C4-2B (cell line): ENCODE data around the gene LMAN2L.

Experiments
- H3K27ac ChIP-seq: fragments of 450-650 bp; 2 replicates; pipeline ENCODE4 v1.5.1; 2017
- ZFX ChIP-seq: fragments of 450-650 bp; IDR thresholded peaks from 2 replicates; pipeline ENCODE4 v1.6.1; 2017
- TF ChIP-seq, protein P1 (sequence below): fragments of 450-650 bp; conservative IDR thresholded peaks from 2 replicates; pipeline ENCODE4 v1.5.1; 2017; ENCODE audit warnings: mild to moderate bottlenecking

Gene LMAN2L

DNA sequence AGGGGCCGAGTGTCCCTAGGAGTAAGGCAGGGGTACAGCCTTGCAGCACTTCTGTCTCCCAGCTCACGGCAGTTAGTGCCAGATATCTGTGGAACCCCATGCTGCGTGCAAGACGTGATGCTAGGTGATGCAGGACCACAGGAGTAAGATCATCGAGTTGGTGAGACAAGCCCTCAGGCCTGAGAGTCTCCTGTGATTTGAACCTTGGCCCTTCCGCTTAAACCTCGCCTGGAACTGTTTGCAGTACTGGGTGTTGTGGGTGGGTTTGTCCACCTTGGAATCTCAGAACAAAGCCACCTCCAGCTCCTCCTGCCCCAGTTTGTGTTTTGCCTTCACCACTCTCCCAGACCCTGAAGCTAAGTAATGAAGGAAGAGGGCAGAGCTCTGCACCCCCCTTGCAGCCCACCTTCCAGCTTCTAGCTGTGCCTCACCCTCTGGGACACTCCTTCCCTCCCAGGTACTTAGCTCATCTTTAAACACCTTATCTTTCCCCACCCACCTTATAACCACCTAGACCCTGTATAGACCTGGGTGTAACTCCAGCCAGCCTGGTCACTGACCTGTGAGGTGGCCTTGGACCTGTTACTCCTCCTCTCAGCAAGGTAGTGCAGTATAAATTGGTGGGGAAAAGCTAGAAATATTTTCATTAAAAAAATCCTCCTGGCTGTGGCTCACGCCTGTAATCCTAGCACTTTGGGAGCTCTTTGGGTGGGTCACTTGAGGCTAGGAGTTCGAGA lies 27.4 kb upstream of the LMAN2L start:
- H3K27ac ChIP-seq = no peak overlapping the region
- TF ChIP-seq ZFX = no peak
- TF ChIP-seq, protein P1, sequence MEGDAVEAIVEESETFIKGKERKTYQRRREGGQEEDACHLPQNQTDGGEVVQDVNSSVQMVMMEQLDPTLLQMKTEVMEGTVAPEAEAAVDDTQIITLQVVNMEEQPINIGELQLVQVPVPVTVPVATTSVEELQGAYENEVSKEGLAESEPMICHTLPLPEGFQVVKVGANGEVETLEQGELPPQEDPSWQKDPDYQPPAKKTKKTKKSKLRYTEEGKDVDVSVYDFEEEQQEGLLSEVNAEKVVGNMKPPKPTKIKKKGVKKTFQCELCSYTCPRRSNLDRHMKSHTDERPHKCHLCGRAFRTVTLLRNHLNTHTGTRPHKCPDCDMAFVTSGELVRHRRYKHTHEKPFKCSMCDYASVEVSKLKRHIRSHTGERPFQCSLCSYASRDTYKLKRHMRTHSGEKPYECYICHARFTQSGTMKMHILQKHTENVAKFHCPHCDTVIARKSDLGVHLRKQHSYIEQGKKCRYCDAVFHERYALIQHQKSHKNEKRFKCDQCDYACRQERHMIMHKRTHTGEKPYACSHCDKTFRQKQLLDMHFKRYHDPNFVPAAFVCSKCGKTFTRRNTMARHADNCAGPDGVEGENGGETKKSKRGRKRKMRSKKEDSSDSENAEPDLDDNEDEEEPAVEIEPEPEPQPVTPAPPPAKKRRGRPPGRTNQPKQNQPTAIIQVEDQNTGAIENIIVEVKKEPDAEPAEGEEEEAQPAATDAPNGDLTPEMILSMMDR = no peak

GRCh38 chr2:96764253-96764637 lies 24.4 kb upstream of the LMAN2L start:
- TF ChIP-seq, protein P1 = no peak
- no peak for TF ChIP-seq ZFX
- peak overlapping the region; percentile 86 for H3K27ac ChIP-seq

DNA sequence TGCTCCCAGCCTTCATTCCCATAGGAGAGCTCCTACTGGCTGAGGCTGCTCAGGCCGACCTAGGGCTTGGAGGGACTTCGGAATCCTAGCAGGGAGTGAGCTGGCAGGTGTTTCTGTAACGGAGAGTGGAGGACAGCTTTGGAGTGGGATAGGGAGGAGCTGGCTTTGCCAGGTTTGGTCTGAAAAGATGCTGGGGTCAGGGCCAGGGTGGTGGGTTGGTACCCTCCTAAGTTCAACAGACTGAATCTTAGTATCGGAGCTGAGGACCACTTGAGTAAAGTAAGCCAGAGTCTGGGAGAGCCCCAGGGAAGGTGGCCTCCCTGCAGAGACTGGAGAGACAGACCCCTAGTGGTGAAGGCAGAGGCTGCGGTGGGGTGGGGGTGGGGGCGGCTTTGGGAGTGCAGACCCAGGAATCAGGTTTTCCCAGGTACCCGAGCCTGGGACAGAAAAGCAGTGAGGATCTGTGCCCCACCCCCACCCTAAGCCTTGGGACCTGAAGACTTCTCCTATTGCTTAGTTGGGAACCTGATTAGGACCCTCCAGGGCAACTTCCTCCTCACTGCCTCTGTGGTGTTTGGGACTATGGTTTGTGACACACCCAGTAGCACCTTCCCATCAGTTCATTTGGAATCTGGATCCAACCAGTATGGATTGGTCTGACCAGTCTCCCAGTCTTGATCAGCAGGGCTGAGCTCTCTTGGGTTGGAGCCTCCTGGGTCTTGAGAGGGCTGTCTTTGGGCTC lies 23.8 kb upstream of the LMAN2L start:
- no peak for TF ChIP-seq ZFX
- TF ChIP-seq, protein P1 = no peak; the same call in 1 of the 2 replicates
- peak overlapping the region; percentile 86 for H3K27ac ChIP-seq

DNA sequence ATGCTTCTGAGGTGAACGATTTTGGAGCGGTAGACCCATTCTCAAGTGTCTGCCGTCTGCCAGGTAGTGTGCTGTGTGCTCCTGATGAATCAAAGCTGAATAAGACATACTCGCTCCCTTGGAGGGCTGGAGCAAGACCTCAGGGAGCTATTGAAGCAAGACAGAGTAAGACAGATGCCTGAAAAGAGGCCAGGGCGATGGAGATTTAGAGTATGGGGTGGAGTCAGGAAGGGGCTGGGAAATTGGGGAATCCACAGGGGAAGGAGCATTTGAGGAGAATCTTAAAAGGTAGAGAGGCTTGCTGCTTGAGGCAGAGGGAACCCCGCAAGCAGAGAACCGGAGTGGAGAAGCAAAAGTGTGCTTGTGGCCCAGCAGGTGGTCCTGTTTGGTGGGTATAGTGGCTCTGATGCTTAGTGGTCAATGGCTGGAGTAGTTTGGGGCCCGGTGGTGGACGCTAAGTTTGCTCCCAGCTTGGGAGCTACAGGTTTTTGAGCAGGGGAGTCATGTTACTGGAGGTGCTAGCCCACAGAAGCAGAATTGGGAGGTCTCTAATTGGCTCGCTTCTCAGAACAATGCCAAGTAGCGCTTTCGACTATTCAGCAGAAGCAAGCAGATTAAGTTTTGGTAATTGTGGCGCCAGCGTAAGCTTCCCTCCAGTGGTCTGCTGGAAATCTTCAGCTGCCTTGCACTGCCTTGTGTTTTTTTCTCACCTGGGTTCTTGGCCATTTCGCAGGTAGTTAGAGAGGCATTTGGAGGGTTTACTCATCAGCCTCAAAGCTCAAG lies 22.9 kb upstream of the LMAN2L start:
- peak overlapping the region; percentile 86 for H3K27ac ChIP-seq
- TF ChIP-seq ZFX = no peak
- TF ChIP-seq, protein P1 = no peak

DNA sequence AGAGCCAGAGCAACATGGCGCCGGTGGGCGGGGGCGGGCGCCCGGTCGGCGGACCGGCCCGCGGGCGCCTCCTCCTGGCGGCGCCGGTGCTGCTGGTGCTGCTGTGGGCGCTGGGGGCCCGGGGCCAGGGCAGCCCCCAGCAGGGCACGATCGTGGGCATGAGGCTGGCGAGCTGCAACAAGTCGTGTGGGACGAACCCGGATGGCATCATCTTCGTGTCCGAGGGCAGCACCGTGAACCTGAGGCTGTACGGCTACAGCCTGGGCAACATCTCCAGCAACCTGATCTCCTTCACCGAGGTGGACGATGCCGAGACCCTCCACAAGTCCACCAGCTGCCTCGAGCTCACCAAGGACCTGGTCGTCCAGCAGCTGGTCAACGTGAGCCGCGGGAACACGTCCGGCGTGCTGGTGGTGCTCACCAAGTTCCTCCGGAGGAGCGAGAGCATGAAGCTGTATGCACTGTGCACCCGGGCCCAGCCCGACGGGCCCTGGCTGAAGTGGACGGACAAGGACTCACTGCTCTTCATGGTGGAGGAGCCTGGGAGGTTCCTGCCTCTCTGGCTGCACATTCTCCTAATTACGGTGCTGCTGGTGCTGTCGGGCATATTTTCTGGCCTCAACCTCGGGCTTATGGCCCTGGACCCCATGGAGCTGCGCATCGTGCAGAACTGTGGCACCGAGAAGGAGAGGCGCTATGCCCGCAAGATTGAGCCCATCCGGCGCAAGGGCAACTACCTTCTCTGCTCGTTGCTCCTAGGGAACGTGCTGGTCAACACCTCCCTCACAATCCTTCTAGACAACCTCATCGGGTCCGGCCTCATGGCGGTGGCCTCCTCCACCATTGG lies 21.3 kb upstream of the LMAN2L start:
- TF ChIP-seq ZFX = no peak
- TF ChIP-seq, protein P1 = peak; percentile 82
- peak overlapping the region; percentile 86 for H3K27ac ChIP-seq

DNA sequence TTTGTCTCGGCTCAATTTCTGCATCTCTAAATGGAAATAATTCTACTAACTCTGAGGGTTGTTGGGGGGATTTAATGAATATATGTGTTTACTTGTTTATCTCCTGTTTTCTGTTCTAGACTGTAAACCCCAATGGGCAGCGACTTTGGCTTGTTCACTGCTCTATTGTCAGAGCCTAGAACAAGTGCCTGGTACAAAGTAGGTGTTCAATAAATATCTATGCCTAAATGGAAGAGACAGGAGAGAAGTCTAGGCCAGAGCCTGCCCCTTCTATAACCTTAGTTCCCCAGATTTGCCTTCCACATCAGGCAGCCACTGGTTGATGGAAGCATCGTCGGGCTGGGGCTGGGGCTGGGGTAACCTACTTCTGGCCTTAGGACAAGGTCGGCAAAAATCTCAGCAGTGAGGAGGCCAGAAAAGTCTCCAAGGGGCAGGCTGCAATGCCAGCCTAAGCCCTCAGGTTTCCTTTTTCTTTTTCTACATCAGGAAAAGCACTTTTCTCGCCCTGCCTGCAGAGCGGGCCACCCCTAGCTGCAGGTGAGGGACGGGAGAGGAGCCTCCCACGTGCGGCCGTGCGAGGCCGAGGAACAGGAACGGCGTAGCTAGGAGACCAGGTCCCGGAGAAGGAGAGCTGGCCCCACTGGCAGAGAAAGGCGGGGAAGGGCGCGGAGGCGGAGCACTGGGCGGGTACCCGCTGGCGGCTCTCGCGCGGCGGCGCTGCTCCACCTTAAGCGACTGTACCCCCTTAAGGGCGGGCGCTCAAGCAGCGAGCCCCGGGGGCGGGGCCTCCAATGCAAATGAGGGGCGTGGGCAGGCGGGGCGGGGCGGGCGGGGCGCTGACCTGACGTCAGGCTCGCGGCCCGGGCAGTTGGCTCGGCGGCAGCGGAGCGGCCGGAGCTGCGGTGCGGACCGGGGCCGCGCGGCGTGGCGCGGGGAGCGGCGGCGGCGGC lies 20.4 kb upstream of the LMAN2L start, which contains the start of gene CNNM4:
CNNM4 (plus strand) TSS at position 867 of the 950 bp plus-strand sequence. CDS start 98 bp downstream, outside the sequence.
- TF ChIP-seq ZFX = no peak
- TF ChIP-seq, protein P1 = no peak
- H3K27ac ChIP-seq = peak within 1 kb of the TSS; percentile 86
